GM23338 (cell line): ENCODE results near the gene ZNF227. TPM values are rescaled to one million over a fixed set of nuclear protein-coding genes. Genes with fewer than 3 reads are reported as not detected.

ENCODE experiments used
- ATAC-seq: fragments of 200-7000 bp; cut with Tn5 transposase; 3 replicates; pipeline ENCODE4 v1.9.1; 2020
- DNase-seq: peaks from one replicate; pipeline ENCODE4 v3.0.0-alpha.2; 2015; ENCODE audit warnings: low spot score
- H2AFZ ChIP-seq: fragments of 200-600 bp; sonication (generic); 2 replicates; pipeline ENCODE4 v1.8.0; 2016; ENCODE audit warnings: antibody characterized with exemption, mild to moderate bottlenecking, moderate library complexity
- H3F3A ChIP-seq: fragments of 200-600 bp; sonication (generic); replicated peaks from 2 replicates; pipeline ENCODE4 v1.8.0; 2017; ENCODE audit warnings: antibody characterized with exemption, mixed run types, low read depth
- H3K27ac ChIP-seq: fragments of 200-600 bp; sonication (generic); 2 replicates; pipeline ENCODE4 v1.6.1; 2016; ENCODE audit warnings: low read depth
- H3K27me3 ChIP-seq: fragments of 200-600 bp; sonication (generic); 2 replicates; pipeline ENCODE4 v1.8.0; 2016; ENCODE audit warnings: mild to moderate bottlenecking, mixed run types, moderate library complexity; ENCODE audit not compliant: insufficient read depth
- H3K36me3 ChIP-seq: fragments of 200-600 bp; sonication (generic); 2 replicates; pipeline ENCODE4 v1.8.0; 2016; ENCODE audit warnings: mild to moderate bottlenecking; ENCODE audit not compliant: insufficient read depth
- H3K4me1 ChIP-seq: fragments of 200-600 bp; sonication (generic); 2 replicates; pipeline ENCODE4 v1.8.0; 2016; ENCODE audit warnings: mild to moderate bottlenecking, moderate library complexity; ENCODE audit not compliant: insufficient read depth
- H3K4me2 ChIP-seq: fragments of 200-600 bp; sonication (generic); 2 replicates; pipeline ENCODE4 v1.7.1; 2017; ENCODE audit warnings: mixed run types
- H3K4me3 ChIP-seq: fragments of 200-600 bp; sonication (generic); 2 replicates; pipeline ENCODE4 v1.6.1; 2016; ENCODE audit warnings: mixed run types
- H3K79me2 ChIP-seq: fragments of 200-600 bp; sonication (generic); replicated peaks from 2 replicates; pipeline ENCODE4 v1.8.0; 2017; ENCODE audit warnings: mild to moderate bottlenecking; ENCODE audit not compliant: insufficient read depth
- H3K9me2 ChIP-seq: fragments of 200-600 bp; sonication (generic); 2 replicates; pipeline ENCODE4 v1.8.0; 2017; ENCODE audit not compliant: insufficient read depth
- H4K20me1 ChIP-seq: fragments of 200-600 bp; sonication (generic); replicated peaks from 2 replicates; pipeline ENCODE4 v1.8.0; 2017; ENCODE audit warnings: mild to moderate bottlenecking; ENCODE audit not compliant: insufficient read depth
- H3K27ac Mint-ChIP-seq: 2 replicates; pipeline ENCODE4 v1.8.0; 2020; ENCODE audit warnings: inconsistent platforms, mild to moderate bottlenecking, moderate library complexity, mixed read lengths
- H3K27me3 Mint-ChIP-seq: 3 replicates; pipeline ENCODE4 v1.8.0; 2022; ENCODE audit warnings: low read depth, mild to moderate bottlenecking, moderate library complexity, mixed read lengths, inconsistent platforms; ENCODE audit not compliant: insufficient read depth, poor library complexity
- H3K36me3 Mint-ChIP-seq: 3 replicates; pipeline ENCODE4 v1.8.0; 2021; ENCODE audit warnings: low read depth, mild to moderate bottlenecking, inconsistent platforms, moderate library complexity, mixed read lengths
- H3K4me1 Mint-ChIP-seq: 3 replicates; pipeline ENCODE4 v1.8.0; 2020; ENCODE audit warnings: mild to moderate bottlenecking, inconsistent platforms, mixed read lengths
- H3K4me3 Mint-ChIP-seq: 3 replicates; pipeline ENCODE4 v1.8.0; 2021; ENCODE audit warnings: moderate library complexity, mild to moderate bottlenecking, inconsistent platforms, mixed read lengths
- H3K9me3 Mint-ChIP-seq: 3 replicates; pipeline ENCODE4 v1.8.0; 2020; ENCODE audit warnings: moderate library complexity, mild to moderate bottlenecking, inconsistent platforms, mixed read lengths
- ZNF331 ChIP-seq: fragments of 250-450 bp; sonication (Bioruptor Pico); IDR thresholded peaks from 2 replicates; pipeline ENCODE4 v1.5.0; 2020; ENCODE audit warnings: low read depth, mild to moderate bottlenecking, moderate library complexity
- ZNF462 ChIP-seq: fragments of 250-450 bp; sonication (Bioruptor Pico); IDR thresholded peaks from 2 replicates; pipeline ENCODE4 v1.5.0; 2020; ENCODE audit warnings: mild to moderate bottlenecking, moderate library complexity
- polyA plus RNA-seq: library from polyadenylated mRNA; unstranded; fragments of >200 nt; fragmentation: Nextera tagmentation; extraction: Ambion mirVana; gene quantifications from 2 replicates; pipeline ENCODE4 v1.2.1, GENCODE V29; 2016
- total RNA-seq: library from RNA; depleted of rRNA; stranded (reverse); fragments of >200 nt; shearing (Covaris generic); gene quantifications from 2 replicates; pipeline ENCODE4 v1.2.3, GENCODE V29; 2014
- TF ChIP-seq, protein P1 (sequence below), 2 experiments: fragments of 200-600 bp in 1 of 2; sonication (generic) in 1 of 2; conservative IDR thresholded peaks; 2 replicates each; pipeline versions ENCODE4 v1.5.1 to v1.6.1; 2016 to 2017; ENCODE audit warnings: antibody characterized with exemption in 2 of 2, low read depth in 2 of 2, mild to moderate bottlenecking in 2 of 2, moderate library complexity in 1 of 2

The ZNF227 gene
- total and polyA plus RNA-seq, 2 experiments from 2014 or later = 6.6 to 18.2 TPM

GRCh38 chr19:44282846-44283245 lies 70.5 kb downstream of the ZNF227 start:
- no peak overlapping the region for H3K27ac Mint-ChIP-seq

More at GRCh38 chr19:44282846-44283245, 70.5 kb downstream of the ZNF227 start:
- Mint-ChIP-seq H3K27me3 (peaks cover 2% of the 10 kb centered on the region), H3K4me1 (peaks cover 6% of the 10 kb centered on the region), H3K36me3 (peaks cover 27% of the 10 kb centered on the region), H3K4me3 (no peak overlapping the region), H3K9me3 (peaks cover 9% of the 10 kb centered on the region)
- TF ChIP-seq, protein P1, sequence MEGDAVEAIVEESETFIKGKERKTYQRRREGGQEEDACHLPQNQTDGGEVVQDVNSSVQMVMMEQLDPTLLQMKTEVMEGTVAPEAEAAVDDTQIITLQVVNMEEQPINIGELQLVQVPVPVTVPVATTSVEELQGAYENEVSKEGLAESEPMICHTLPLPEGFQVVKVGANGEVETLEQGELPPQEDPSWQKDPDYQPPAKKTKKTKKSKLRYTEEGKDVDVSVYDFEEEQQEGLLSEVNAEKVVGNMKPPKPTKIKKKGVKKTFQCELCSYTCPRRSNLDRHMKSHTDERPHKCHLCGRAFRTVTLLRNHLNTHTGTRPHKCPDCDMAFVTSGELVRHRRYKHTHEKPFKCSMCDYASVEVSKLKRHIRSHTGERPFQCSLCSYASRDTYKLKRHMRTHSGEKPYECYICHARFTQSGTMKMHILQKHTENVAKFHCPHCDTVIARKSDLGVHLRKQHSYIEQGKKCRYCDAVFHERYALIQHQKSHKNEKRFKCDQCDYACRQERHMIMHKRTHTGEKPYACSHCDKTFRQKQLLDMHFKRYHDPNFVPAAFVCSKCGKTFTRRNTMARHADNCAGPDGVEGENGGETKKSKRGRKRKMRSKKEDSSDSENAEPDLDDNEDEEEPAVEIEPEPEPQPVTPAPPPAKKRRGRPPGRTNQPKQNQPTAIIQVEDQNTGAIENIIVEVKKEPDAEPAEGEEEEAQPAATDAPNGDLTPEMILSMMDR (conservative IDR thresholded peaks at IDR 0.05; ENCODE audit: low read depth in 2 of 2) = no peak
- TF ChIP-seq ZNF331 (CRISPR knock-in tag) (no peak), ZNF462 (no peak)
- Histone ChIP-seq H3K4me3 (no peak overlapping the region), H3K27me3 (no peaks in the 10 kb centered on the region), H3K36me3 (peaks cover 3% of the 10 kb centered on the region), H3K4me2 (no peak overlapping the region), H2AFZ (no peak overlapping the region), H3F3A (no peaks in the 10 kb centered on the region), H3K9me2 (no peaks in the 10 kb centered on the region; the same call in 1 of the 2 replicates), H3K4me1 (no peaks in the 10 kb centered on the region), H3K27ac (no peak overlapping the region), H4K20me1 (no peaks in the 10 kb centered on the region; the same call in 1 of the 2 replicates), H3K79me2 (no peaks in the 10 kb centered on the region)
- DNase-seq (no peak), ATAC-seq (no peak)
